Measurements from ENCODE around the gene KLF12.

The KLF12 gene

DNA sequence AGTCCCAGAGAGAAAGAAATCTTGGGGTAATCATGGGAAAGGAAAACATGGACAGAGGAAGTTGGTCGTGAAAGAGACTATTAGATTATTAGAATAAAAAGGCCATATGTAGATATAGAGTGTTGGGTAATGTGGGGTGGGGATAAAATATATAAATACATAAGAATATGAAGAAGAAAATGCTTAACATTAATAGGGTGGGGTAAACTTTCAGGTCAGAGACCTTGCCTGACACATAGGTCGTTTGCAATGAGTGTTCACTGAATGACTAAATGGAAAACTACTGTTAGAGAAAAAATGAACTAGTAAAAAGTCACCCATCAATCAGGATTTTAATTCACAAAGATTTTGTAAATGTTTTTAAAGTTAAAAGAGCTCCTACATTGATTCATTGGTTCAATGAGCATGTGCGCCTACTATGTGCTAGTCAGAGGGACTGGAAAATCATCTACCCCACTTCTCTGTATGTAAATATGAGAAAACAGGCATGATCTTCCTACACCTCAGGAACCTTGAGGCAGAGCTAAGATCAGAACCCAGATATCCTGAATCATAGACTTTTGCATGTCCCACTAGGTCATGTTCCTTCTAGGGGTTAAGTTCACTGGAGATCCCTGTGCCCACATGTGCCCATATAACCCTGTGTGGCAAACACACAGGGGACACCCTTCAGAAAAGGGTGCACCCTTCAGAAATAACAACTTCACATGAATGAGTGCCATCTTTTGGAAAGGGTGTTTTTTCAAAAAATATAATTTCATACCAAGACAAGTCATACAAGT lies 24.6 kb upstream of the KLF12 start:
- Histone ChIP-seq H3K27me3 (ENCODE audit: control insufficient read depth in 1 of 2, insufficient read depth in 2 of 2, low read length in 2 of 2) (no peaks in the 10 kb centered on the region), H3K4me3 (ENCODE audit: low read length in 2 of 2) (no peak overlapping the region), H3K9me3 (ENCODE audit: control insufficient read depth in 2 of 2, low read length in 2 of 2) (no peaks in the 10 kb centered on the region)

DNA sequence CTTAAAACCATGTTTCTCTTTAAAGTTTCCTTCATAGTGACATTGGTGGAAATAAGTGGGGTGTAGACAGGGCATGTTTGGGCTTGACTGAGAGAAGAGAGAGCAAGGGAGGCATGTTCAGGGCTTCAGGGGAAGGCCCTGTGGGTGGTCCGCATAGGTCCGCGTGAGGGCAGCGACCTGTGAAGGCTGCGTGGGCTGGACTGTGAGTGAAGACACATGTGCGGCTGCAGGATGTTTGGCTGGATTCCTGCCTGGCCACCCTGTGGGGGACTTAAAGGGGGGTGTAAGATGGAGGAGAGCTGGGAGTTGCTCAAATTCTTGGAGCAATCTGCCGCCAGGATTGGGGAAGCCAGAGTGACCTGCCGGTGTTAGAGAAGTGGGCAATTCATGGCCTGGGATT lies 23.8 kb upstream of the KLF12 start:
- H3K9me3 ChIP-seq (ENCODE audit: control insufficient read depth in 2 of 2, low read length in 2 of 2) = no peaks in the 10 kb centered on the region
- no peaks in the 10 kb centered on the region for H3K27me3 ChIP-seq (ENCODE audit: control insufficient read depth in 1 of 2, insufficient read depth in 2 of 2, low read length in 2 of 2)
- H3K27ac ChIP-seq (ENCODE audit: low read length) = no peak overlapping the region
- peaks cover 5% of the 10 kb centered on the region for H3K4me1 ChIP-seq (ENCODE audit: control insufficient read depth, insufficient read depth, low read length)
- H3K36me3 ChIP-seq (ENCODE audit: control insufficient read depth in 2 of 2, insufficient read depth in 2 of 2, low read length in 2 of 2) = no peaks in the 10 kb centered on the region
- no peak overlapping the region for H3K4me3 ChIP-seq (ENCODE audit: low read length in 2 of 2)
- H3K9ac ChIP-seq (ENCODE audit: low read length in 2 of 2) = no peak overlapping the region

More for the DNA sequence above, 24.6 kb upstream of the KLF12 start:
- H3K36me3 ChIP-seq (ENCODE audit: control insufficient read depth in 2 of 2, insufficient read depth in 2 of 2, low read length in 2 of 2) = no peaks in the 10 kb centered on the region
- H3K9ac ChIP-seq (ENCODE audit: low read length in 2 of 2) = no peak overlapping the region
- no peak overlapping the region for H3K27ac ChIP-seq (ENCODE audit: low read length)
- H3K4me1 ChIP-seq (ENCODE audit: control insufficient read depth, insufficient read depth, low read length) = peaks cover 5% of the 10 kb centered on the region

DNA sequence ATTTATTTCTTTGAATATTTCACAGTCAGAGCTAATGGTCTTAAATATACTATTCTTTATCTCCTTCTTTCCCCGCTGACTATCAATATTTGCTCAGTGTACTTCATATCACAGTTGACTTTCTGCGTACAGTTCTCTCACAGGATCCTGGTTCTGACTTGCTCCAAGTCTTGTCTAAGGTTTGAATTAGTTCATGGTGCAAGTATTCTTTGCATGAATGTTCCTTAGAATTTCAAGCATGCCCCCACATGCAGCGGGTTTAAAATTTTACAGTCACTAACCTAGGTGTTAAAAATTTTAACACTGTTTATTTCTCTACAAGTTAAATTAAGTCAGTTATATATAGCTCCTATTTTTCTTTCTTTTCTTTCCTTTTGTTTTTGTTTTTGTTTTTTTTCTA lies 20.8 kb upstream of the KLF12 start:
- Histone ChIP-seq H3K27me3 (ENCODE audit: control insufficient read depth in 1 of 2, insufficient read depth in 2 of 2, low read length in 2 of 2) (no peaks in the 10 kb centered on the region), H3K4me3 (ENCODE audit: low read length in 2 of 2) (no peak overlapping the region), H3K9ac (ENCODE audit: low read length in 2 of 2) (no peak overlapping the region), H3K9me3 (ENCODE audit: control insufficient read depth in 2 of 2, low read length in 2 of 2) (no peaks in the 10 kb centered on the region), H3K36me3 (ENCODE audit: control insufficient read depth in 2 of 2, insufficient read depth in 2 of 2, low read length in 2 of 2) (no peaks in the 10 kb centered on the region), H3K4me1 (ENCODE audit: control insufficient read depth, insufficient read depth, low read length) (peaks cover 5% of the 10 kb centered on the region), H3K27ac (ENCODE audit: low read length) (no peak overlapping the region)

DNA sequence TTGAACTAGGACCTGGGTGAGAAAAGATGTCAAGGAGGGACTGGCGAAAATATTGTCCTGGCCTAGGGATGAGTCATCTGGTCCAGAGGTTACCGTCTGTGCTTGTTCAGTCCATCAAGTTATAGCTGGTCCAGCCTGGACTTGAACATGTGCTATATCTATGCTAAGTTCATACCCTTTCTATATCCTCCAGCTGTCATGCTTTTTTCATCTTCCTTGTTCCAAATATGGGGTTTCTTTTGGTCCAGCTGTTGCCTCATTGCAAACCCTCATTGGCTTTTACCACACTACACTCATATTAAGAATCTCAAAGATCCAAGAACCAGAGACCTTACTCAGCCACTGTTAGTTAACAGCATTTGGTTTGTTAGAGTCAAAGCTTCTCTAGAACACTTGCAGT lies 19.1 kb upstream of the KLF12 start:
- no peak overlapping the region for H3K9ac ChIP-seq (ENCODE audit: low read length in 2 of 2)

DNA sequence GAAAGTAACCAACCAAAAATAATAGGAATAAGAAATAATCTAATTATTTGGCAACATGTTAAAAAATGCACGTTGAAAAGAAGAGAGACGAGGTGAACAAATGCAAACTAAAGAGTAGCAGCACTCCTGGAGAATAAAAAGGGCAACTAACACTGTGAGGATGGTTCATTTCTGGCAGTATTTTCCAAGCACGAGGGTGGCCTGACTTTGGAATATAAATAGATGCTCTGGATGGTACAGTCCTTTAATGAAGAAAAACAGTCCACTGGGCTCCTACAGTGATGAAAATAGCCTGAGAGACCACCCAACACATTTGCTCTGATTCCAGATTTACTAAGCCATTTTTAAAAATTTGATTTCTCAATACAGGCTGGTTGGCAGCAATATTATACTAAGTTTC lies 17.7 kb upstream of the KLF12 start:
- Histone ChIP-seq H3K36me3 (ENCODE audit: control insufficient read depth in 2 of 2, insufficient read depth in 2 of 2, low read length in 2 of 2) (no peaks in the 10 kb centered on the region), H3K4me1 (ENCODE audit: control insufficient read depth, insufficient read depth, low read length) (no peaks in the 10 kb centered on the region), H3K9ac (ENCODE audit: low read length in 2 of 2) (no peak overlapping the region), H3K4me3 (ENCODE audit: low read length in 2 of 2) (no peak overlapping the region), H3K27ac (ENCODE audit: low read length) (no peak overlapping the region), H3K9me3 (ENCODE audit: control insufficient read depth in 2 of 2, low read length in 2 of 2) (no peaks in the 10 kb centered on the region), H3K27me3 (ENCODE audit: control insufficient read depth in 1 of 2, insufficient read depth in 2 of 2, low read length in 2 of 2) (no peaks in the 10 kb centered on the region)

More for the DNA sequence above, 19.1 kb upstream of the KLF12 start:
- no peaks in the 10 kb centered on the region for H3K9me3 ChIP-seq (ENCODE audit: control insufficient read depth in 2 of 2, low read length in 2 of 2)
- no peaks in the 10 kb centered on the region for H3K36me3 ChIP-seq (ENCODE audit: control insufficient read depth in 2 of 2, insufficient read depth in 2 of 2, low read length in 2 of 2)
- no peaks in the 10 kb centered on the region for H3K27me3 ChIP-seq (ENCODE audit: control insufficient read depth in 1 of 2, insufficient read depth in 2 of 2, low read length in 2 of 2)
- H3K4me1 ChIP-seq (ENCODE audit: control insufficient read depth, insufficient read depth, low read length) = peaks cover 5% of the 10 kb centered on the region
- no peak overlapping the region for H3K4me3 ChIP-seq (ENCODE audit: low read length in 2 of 2)
- H3K27ac ChIP-seq (ENCODE audit: low read length) = no peak overlapping the region

DNA sequence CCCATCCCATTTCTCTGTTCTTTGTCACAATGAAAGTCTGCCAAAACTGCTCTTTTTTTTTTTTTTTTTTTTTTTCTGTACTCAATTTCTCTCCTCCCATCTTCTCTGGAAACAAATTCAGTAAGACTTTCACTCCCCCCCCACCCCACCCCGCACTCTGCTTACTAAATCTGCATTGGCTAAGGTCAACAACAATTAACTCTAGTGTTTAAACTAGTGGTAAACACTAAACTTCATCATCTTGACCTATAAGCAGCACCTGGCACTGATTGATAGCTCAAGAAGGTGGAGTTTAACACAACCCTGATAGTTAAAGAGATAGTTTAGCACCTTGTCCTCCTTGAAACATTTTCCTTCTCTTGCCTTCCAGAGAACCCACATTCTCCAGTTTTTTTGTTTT lies 14.1 kb upstream of the KLF12 start:
- Histone ChIP-seq H3K27me3 (ENCODE audit: control insufficient read depth in 1 of 2, insufficient read depth in 2 of 2, low read length in 2 of 2) (no peaks in the 10 kb centered on the region), H3K36me3 (ENCODE audit: control insufficient read depth in 2 of 2, insufficient read depth in 2 of 2, low read length in 2 of 2) (no peaks in the 10 kb centered on the region), H3K9ac (ENCODE audit: low read length in 2 of 2) (no peak overlapping the region), H3K9me3 (ENCODE audit: control insufficient read depth in 2 of 2, low read length in 2 of 2) (no peaks in the 10 kb centered on the region), H3K4me1 (ENCODE audit: control insufficient read depth, insufficient read depth, low read length) (no peaks in the 10 kb centered on the region), H3K4me3 (ENCODE audit: low read length in 2 of 2) (no peak overlapping the region), H3K27ac (ENCODE audit: low read length) (no peak overlapping the region)

DNA sequence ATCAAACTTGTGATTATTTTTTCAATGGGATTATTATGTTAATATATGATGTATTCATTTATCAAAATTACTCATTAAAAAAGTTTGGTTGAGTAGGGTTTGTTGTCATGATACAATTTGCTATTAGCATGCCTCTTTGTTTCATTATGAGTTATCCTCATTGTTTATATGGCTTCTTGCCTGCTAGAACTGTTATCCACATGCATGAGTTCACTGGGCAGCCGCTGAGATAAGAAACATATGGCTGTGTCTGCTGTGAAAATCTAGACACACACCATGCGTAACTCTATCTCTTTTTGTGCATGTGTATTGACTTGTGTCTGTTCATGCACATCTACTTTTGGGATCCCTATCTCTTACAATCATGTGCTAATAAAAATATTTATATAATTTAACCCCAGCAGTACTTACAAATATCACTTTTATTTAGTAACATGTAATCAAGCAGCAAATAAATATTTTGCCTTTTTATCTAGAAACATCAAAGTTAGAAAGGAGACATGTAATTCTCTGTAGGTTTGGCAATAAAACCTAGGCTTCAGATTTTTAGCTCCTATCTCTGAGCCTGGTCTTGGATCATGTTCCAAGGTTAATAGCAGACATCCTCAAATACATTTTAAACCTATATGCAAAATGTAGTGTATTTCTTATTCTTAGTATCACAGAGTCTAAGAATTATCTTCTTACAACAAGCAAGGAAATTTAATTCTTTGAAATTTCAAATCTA lies 11.2 kb upstream of the KLF12 start:
- Histone ChIP-seq H3K9me3 (ENCODE audit: control insufficient read depth in 2 of 2, low read length in 2 of 2) (no peaks in the 10 kb centered on the region), H3K4me1 (ENCODE audit: control insufficient read depth, insufficient read depth, low read length) (no peaks in the 10 kb centered on the region), H3K4me3 (ENCODE audit: low read length in 2 of 2) (no peak overlapping the region), H3K27ac (ENCODE audit: low read length) (no peak overlapping the region), H3K27me3 (ENCODE audit: control insufficient read depth in 1 of 2, insufficient read depth in 2 of 2, low read length in 2 of 2) (no peaks in the 10 kb centered on the region), H3K36me3 (ENCODE audit: control insufficient read depth in 2 of 2, insufficient read depth in 2 of 2, low read length in 2 of 2) (no peaks in the 10 kb centered on the region), H3K9ac (ENCODE audit: low read length in 2 of 2) (no peak overlapping the region)

DNA sequence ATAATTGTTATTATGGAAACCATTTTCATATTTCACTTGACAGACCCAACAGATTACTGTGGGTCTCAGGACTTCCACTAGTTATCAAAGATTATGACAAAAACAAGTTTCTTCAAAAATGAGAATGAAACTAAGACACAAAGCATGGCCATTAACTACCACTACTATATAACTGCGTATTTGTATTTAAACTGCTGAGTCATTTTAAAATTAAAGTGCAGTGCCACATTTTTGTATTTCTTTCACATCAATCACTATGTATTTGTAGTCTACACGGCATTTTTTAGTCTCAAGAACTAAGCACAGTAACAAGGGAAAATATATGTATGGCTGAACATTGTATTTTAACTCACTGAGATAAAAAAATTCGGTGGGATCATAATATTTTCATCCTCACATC lies 10.1 kb upstream of the KLF12 start:
- Histone ChIP-seq H3K4me1 (ENCODE audit: control insufficient read depth, insufficient read depth, low read length) (no peaks in the 10 kb centered on the region), H3K9ac (ENCODE audit: low read length in 2 of 2) (no peak overlapping the region), H3K27me3 (ENCODE audit: control insufficient read depth in 1 of 2, insufficient read depth in 2 of 2, low read length in 2 of 2) (no peaks in the 10 kb centered on the region), H3K36me3 (ENCODE audit: control insufficient read depth in 2 of 2, insufficient read depth in 2 of 2, low read length in 2 of 2) (no peaks in the 10 kb centered on the region), H3K27ac (ENCODE audit: low read length) (no peak overlapping the region), H3K9me3 (ENCODE audit: control insufficient read depth in 2 of 2, low read length in 2 of 2) (no peaks in the 10 kb centered on the region), H3K4me3 (ENCODE audit: low read length in 2 of 2) (no peak overlapping the region)

DNA sequence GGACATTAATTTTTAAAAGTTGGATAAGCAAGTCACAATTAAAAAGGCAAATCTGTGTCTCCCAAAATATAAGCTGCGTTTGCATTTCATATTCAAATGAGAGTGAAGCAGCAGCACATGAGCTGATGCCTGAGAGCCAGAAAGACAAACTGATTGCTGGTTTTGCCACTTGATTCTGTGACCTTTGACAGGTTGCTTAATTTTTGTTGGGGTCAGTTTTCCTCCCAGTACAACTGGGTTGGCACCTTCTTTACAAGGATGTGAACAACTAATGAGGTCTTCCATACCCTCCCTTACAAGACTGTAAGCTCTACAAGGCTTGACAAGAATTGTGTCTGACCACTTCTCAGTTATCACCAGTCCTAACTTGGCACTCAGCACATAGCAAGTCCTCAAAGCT lies 8.1 kb upstream of the KLF12 start:
- Histone ChIP-seq H3K27ac (ENCODE audit: low read length) (no peak overlapping the region), H3K36me3 (ENCODE audit: control insufficient read depth in 2 of 2, insufficient read depth in 2 of 2, low read length in 2 of 2) (no peaks in the 10 kb centered on the region), H3K9ac (ENCODE audit: low read length in 2 of 2) (no peak overlapping the region), H3K4me1 (ENCODE audit: control insufficient read depth, insufficient read depth, low read length) (no peaks in the 10 kb centered on the region), H3K4me3 (ENCODE audit: low read length in 2 of 2) (no peak overlapping the region), H3K27me3 (ENCODE audit: control insufficient read depth in 1 of 2, insufficient read depth in 2 of 2, low read length in 2 of 2) (no peaks in the 10 kb centered on the region), H3K9me3 (ENCODE audit: control insufficient read depth in 2 of 2, low read length in 2 of 2) (no peaks in the 10 kb centered on the region)

DNA sequence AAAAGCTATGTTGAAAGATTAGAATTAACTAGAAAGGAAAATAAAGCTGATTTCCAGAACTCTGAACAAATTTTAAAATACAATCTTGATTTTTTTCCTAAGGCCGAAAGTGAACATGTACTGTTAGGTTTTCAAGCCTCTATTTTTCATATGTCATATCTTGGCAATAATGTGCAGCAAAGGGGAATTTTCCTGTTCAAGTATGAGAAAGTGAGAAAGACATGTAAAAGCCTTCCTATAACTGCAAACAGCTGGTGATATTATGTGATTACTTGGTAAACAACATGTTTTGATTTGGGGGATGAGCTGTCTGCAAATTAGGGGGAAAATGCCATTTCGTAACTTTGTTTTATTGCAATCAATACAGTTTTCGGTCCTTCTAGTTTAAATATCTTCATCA lies 4.0 kb upstream of the KLF12 start:
- no peak overlapping the region for H3K4me3 ChIP-seq (ENCODE audit: low read length in 2 of 2)
- no peak overlapping the region for H3K9ac ChIP-seq (ENCODE audit: low read length in 2 of 2)
- H3K27me3 ChIP-seq (ENCODE audit: control insufficient read depth in 1 of 2, insufficient read depth in 2 of 2, low read length in 2 of 2) = no peaks in the 10 kb centered on the region
- peaks cover 5% of the 10 kb centered on the region for H3K4me1 ChIP-seq (ENCODE audit: control insufficient read depth, insufficient read depth, low read length)
- no peaks in the 10 kb centered on the region for H3K36me3 ChIP-seq (ENCODE audit: control insufficient read depth in 2 of 2, insufficient read depth in 2 of 2, low read length in 2 of 2)
- H3K9me3 ChIP-seq (ENCODE audit: control insufficient read depth in 2 of 2, low read length in 2 of 2) = no peaks in the 10 kb centered on the region
- no peak overlapping the region for H3K27ac ChIP-seq (ENCODE audit: low read length)

DNA sequence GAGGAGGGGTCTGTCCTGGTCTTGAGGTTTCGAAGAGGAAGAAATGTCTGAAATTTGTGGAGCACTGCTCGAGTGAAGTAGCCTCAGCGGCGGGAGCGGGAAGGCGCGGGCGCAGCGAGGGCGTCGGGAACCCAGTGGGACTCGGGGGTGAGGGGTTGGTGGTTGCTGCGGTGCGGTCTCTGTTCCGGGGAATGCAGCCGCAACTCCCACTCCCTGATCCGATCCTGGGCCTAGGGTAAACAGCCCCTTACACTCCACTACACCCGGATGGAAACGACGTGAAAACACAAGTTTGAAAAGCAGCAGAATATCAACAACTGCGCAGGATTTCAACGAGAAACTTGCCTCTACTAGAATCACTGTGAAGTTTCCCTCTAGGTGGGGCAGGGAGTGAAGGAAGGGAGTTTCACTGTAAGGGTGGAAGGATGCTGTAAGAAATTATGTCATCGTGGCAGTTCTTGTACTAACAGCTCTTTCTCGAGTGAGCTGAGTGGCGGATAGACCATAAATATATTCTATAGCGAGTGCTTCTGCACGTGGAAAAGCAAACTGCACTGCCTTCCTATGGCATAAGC lies 2.0 kb upstream of the KLF12 start:
- Histone ChIP-seq H3K36me3 (ENCODE audit: control insufficient read depth in 2 of 2, insufficient read depth in 2 of 2, low read length in 2 of 2) (no peaks in the 10 kb centered on the region), H3K27me3 (ENCODE audit: control insufficient read depth in 1 of 2, insufficient read depth in 2 of 2, low read length in 2 of 2) (no peaks in the 10 kb centered on the region), H3K9me3 (ENCODE audit: control insufficient read depth in 2 of 2, low read length in 2 of 2) (no peaks in the 10 kb centered on the region), H3K4me3 (ENCODE audit: low read length in 2 of 2) (peak overlapping the region; percentile 92 to 95), H3K9ac (ENCODE audit: low read length in 2 of 2) (peak overlapping the region; percentile 90 to 91), H3K27ac (ENCODE audit: low read length) (peak overlapping the region; percentile 92), H3K4me1 (ENCODE audit: control insufficient read depth, insufficient read depth, low read length) (peaks cover 5% of the 10 kb centered on the region)

All from stomach smooth muscle (tissue), 2 donors.